ENCODE measurements around the gene S100PBP.

- TF ChIP-seq CTCF (IDR thresholded peaks at IDR 0.05; ENCODE audit: extremely low read depth in 1 of 2, insufficient read depth in 1 of 2, low read depth in 1 of 2, low read length in 2 of 2) (no peak), POLR2A (IDR thresholded peaks at IDR 0.05; ENCODE audit: low read depth, low read length) (no peak), EZH2 (IDR thresholded peaks at IDR 0.05; ENCODE audit: borderline replicate concordance, low read depth, low read length, severe bottlenecking) (no peak), POLR2AphosphoS5 (IDR thresholded peaks at IDR 0.05; ENCODE audit: insufficient read depth, low read depth, low read length) (no peak), MAX (IDR thresholded peaks at IDR 0.05; ENCODE audit: insufficient read depth, insufficient read length) (no peak), GATA2 (IDR thresholded peaks at IDR 0.05; ENCODE audit: insufficient read depth, insufficient read length, low read depth, low read length) (no peak), MYC (IDR thresholded peaks at IDR 0.05; ENCODE audit: low read depth, low read length) (no peak), JUN (IDR thresholded peaks at IDR 0.05; ENCODE audit: borderline replicate concordance, insufficient read depth, insufficient read length, low read depth) (no peak)
Measured at GRCh38 chr1:32861904-32862695, 44.6 kb downstream of the S100PBP start.
